Measurements from ENCODE around the gene FRMD4A.

The FRMD4A gene

GRCh38 chr10:14330388-14331061 lies at the start of gene FRMD4A:
Gene FRMD4A, minus strand, starts transcription at chr10:14330924.
- DNase-seq (ENCODE audit: low read depth in 2 of 2): no peak

GRCh38 chr10:14379556-14380280 lies 49.0 kb upstream of the FRMD4A start:
- no peak for DNase-seq (ENCODE audit: low read depth in 2 of 2)

- DNase-seq (ENCODE audit: low read depth in 2 of 2): no peak
Observed at GRCh38 chr10:14378387-14378960, 47.8 kb upstream of the FRMD4A start.

- no peak for DNase-seq (ENCODE audit: low read depth in 2 of 2)
Observed at GRCh38 chr10:14377591-14378175, 47.0 kb upstream of the FRMD4A start.

GRCh38 chr10:14374745-14375445 lies 44.2 kb upstream of the FRMD4A start:
- DNase-seq (ENCODE audit: low read depth in 2 of 2): no peak

GRCh38 chr10:14372606-14373005 lies 41.9 kb upstream of the FRMD4A start:
- DNase-seq (ENCODE audit: low read depth in 2 of 2): no peak

- no peak for DNase-seq (ENCODE audit: low read depth in 2 of 2)
Observed at GRCh38 chr10:14371581-14371980, 40.9 kb upstream of the FRMD4A start.

GRCh38 chr10:14370894-14371293 lies 40.2 kb upstream of the FRMD4A start:
- no peak for DNase-seq (ENCODE audit: low read depth in 2 of 2)

- DNase-seq (ENCODE audit: low read depth in 2 of 2): no peak
Observed at GRCh38 chr10:14369906-14370305, 39.2 kb upstream of the FRMD4A start.

GRCh38 chr10:14366760-14367159 lies 36.0 kb upstream of the FRMD4A start:
- DNase-seq (ENCODE audit: low read depth in 2 of 2): no peak

GRCh38 chr10:14365266-14365665 lies 34.5 kb upstream of the FRMD4A start:
- DNase-seq (ENCODE audit: low read depth in 2 of 2): no peak

GRCh38 chr10:14362104-14362503 lies 31.4 kb upstream of the FRMD4A start:
- DNase-seq (ENCODE audit: low read depth in 2 of 2): no peak

GRCh38 chr10:14360961-14361360 lies 30.2 kb upstream of the FRMD4A start:
- no peak for DNase-seq (ENCODE audit: low read depth in 2 of 2)

GRCh38 chr10:14360515-14360914 lies 29.8 kb upstream of the FRMD4A start:
- no peak for DNase-seq (ENCODE audit: low read depth in 2 of 2)

GRCh38 chr10:14358886-14359573 lies 28.3 kb upstream of the FRMD4A start:
- DNase-seq (ENCODE audit: low read depth in 2 of 2): no peak

- no peak for DNase-seq (ENCODE audit: low read depth in 2 of 2)
Observed at GRCh38 chr10:14356921-14357320, 26.2 kb upstream of the FRMD4A start.

GRCh38 chr10:14355750-14356149 lies 25.0 kb upstream of the FRMD4A start:
- no peak for DNase-seq (ENCODE audit: low read depth in 2 of 2)

GRCh38 chr10:14353291-14353913 lies 22.7 kb upstream of the FRMD4A start:
- DNase-seq (ENCODE audit: low read depth in 2 of 2): no peak

- no peak for DNase-seq (ENCODE audit: low read depth in 2 of 2)
Observed at GRCh38 chr10:14350006-14350405, 19.3 kb upstream of the FRMD4A start.

GRCh38 chr10:14349081-14349480 lies 18.4 kb upstream of the FRMD4A start:
- no peak for DNase-seq (ENCODE audit: low read depth in 2 of 2)

- no peak for DNase-seq (ENCODE audit: low read depth in 2 of 2)
Observed at GRCh38 chr10:14345262-14345661, 14.5 kb upstream of the FRMD4A start.

Measured in stimulated activated CD4-positive, alpha-beta T cell treated with anti-CD3 and anti-CD28 coated beads, Interleukin-15, amount 100 ng/mL, for 48 hours (primary cell).